KMS-11 (cell line): ENCODE data around the gene VAV3.

Experiments used
- H2AFZ ChIP-seq: fragments of 200-600 bp; sonication (generic); 2 replicates; pipeline ENCODE4 v1.6.1; 2016; ENCODE audit warnings: antibody characterized with exemption, mixed run types, low read depth
- H3K27ac ChIP-seq: fragments of 200-600 bp; sonication (generic); 2 replicates; pipeline ENCODE4 v1.6.1; 2016; ENCODE audit warnings: mild to moderate bottlenecking, mixed run types
- H3K27me3 ChIP-seq: fragments of 200-600 bp; sonication (generic); 2 replicates; pipeline ENCODE4 v1.6.1; 2017; ENCODE audit warnings: mild to moderate bottlenecking, low read depth, mixed run types, moderate library complexity; ENCODE audit not compliant: insufficient read depth
- H3K36me3 ChIP-seq: fragments of 200-600 bp; sonication (generic); 2 replicates; pipeline ENCODE4 v1.6.1; 2017; ENCODE audit warnings: mild to moderate bottlenecking, mixed run types; ENCODE audit not compliant: insufficient read depth
- H3K4me1 ChIP-seq: fragments of 200-600 bp; sonication (generic); 2 replicates; pipeline ENCODE4 v1.6.1; 2016; ENCODE audit warnings: mild to moderate bottlenecking, low read depth, mixed run types; ENCODE audit not compliant: poor library complexity, severe bottlenecking
- H3K4me2 ChIP-seq: fragments of 200-600 bp; sonication (generic); 2 replicates; pipeline ENCODE4 v1.7.0; 2016; ENCODE audit warnings: mild to moderate bottlenecking, mixed run types
- H3K4me3 ChIP-seq: fragments of 200-600 bp; sonication (generic); IDR thresholded peaks from 2 replicates; pipeline ENCODE4 v1.6.1; 2017; ENCODE audit warnings: low read depth, low read length, mixed read lengths; ENCODE audit not compliant: insufficient read depth
- H3K79me2 ChIP-seq: fragments of 200-600 bp; sonication (generic); 2 replicates; pipeline ENCODE4 v1.6.1; 2016; ENCODE audit warnings: low read depth, mixed run types; ENCODE audit not compliant: insufficient read depth
- H3K9ac ChIP-seq: fragments of 200-600 bp; sonication (generic); 2 replicates; pipeline ENCODE4 v1.6.1; 2016; ENCODE audit warnings: mild to moderate bottlenecking, mixed run types
- H4K20me1 ChIP-seq: fragments of 200-600 bp; sonication (generic); 2 replicates; pipeline ENCODE4 v1.6.1; 2016; ENCODE audit warnings: mild to moderate bottlenecking, mixed run types; ENCODE audit not compliant: insufficient read depth
- CTCF ChIP-seq: fragments of 200-600 bp; sonication (generic); conservative IDR thresholded peaks from 2 replicates; pipeline ENCODE4 v1.6.1; 2017; ENCODE audit warnings: low read depth, mild to moderate bottlenecking, antibody characterized with exemption, low read length, moderate library complexity, mixed read lengths

Gene VAV3

GRCh38 chr1:107575226-107575625 is 389.8 kb downstream of the VAV3 start:
- Histone ChIP-seq H3K4me1 (no peaks in the 10 kb centered on the region), H3K4me3 (no peak overlapping the region)

GRCh38 chr1:107574044-107574443 is 390.9 kb downstream of the VAV3 start:
- no peaks in the 10 kb centered on the region for H3K36me3 ChIP-seq
- TF ChIP-seq CTCF, result no peak
- no peaks in the 10 kb centered on the region for H3K79me2 ChIP-seq
- no peak overlapping the region for H2AFZ ChIP-seq
- no peaks in the 10 kb centered on the region for H3K27me3 ChIP-seq
- H3K4me1 ChIP-seq, result no peaks in the 10 kb centered on the region
- H4K20me1 ChIP-seq, result no peaks in the 10 kb centered on the region
- H3K27ac ChIP-seq, result no peak overlapping the region
- no peak overlapping the region for H3K4me2 ChIP-seq
- no peak overlapping the region for H3K4me3 ChIP-seq
- no peak overlapping the region for H3K9ac ChIP-seq

More at GRCh38 chr1:107575226-107575625, 389.8 kb downstream of the VAV3 start:
- Histone ChIP-seq H3K79me2 (no peaks in the 10 kb centered on the region), H3K4me2 (no peak overlapping the region), H4K20me1 (no peaks in the 10 kb centered on the region), H3K27ac (no peak overlapping the region), H2AFZ (no peak overlapping the region), H3K9ac (no peak overlapping the region), H3K27me3 (no peaks in the 10 kb centered on the region), H3K36me3 (no peaks in the 10 kb centered on the region)
- no peak for TF ChIP-seq CTCF

- no peaks in the 10 kb centered on the region for H3K27me3 ChIP-seq
- no peaks in the 10 kb centered on the region for H3K36me3 ChIP-seq
- no peak overlapping the region for H3K9ac ChIP-seq
- no peaks in the 10 kb centered on the region for H4K20me1 ChIP-seq
- H3K79me2 ChIP-seq, result no peaks in the 10 kb centered on the region
- no peak overlapping the region for H3K4me3 ChIP-seq
- H3K4me1 ChIP-seq, result no peaks in the 10 kb centered on the region
- no peak overlapping the region for H3K27ac ChIP-seq
- no peak overlapping the region for H3K4me2 ChIP-seq
- no peak for TF ChIP-seq CTCF
- H2AFZ ChIP-seq, result no peak overlapping the region
Measured at GRCh38 chr1:107572674-107573211, 392.2 kb downstream of the VAV3 start.

- no peaks in the 10 kb centered on the region for H3K4me1 ChIP-seq
- no peaks in the 10 kb centered on the region for H3K36me3 ChIP-seq
- H3K4me3 ChIP-seq, result no peak overlapping the region
- no peaks in the 10 kb centered on the region for H4K20me1 ChIP-seq
- no peak overlapping the region for H3K27ac ChIP-seq
- H3K4me2 ChIP-seq, result no peak overlapping the region
- no peaks in the 10 kb centered on the region for H3K79me2 ChIP-seq
- H3K27me3 ChIP-seq, result no peaks in the 10 kb centered on the region
- no peak for TF ChIP-seq CTCF
- H3K9ac ChIP-seq, result no peak overlapping the region
- H2AFZ ChIP-seq, result no peak overlapping the region
Measured at GRCh38 chr1:107570768-107571167, 394.2 kb downstream of the VAV3 start.

- Histone ChIP-seq H3K4me2 (no peak overlapping the region), H4K20me1 (no peaks in the 10 kb centered on the region), H2AFZ (no peak overlapping the region), H3K27ac (no peak overlapping the region), H3K27me3 (no peaks in the 10 kb centered on the region), H3K36me3 (no peaks in the 10 kb centered on the region), H3K79me2 (no peaks in the 10 kb centered on the region), H3K4me1 (no peaks in the 10 kb centered on the region), H3K9ac (no peak overlapping the region), H3K4me3 (no peak overlapping the region)
- no peak for TF ChIP-seq CTCF
Measured at GRCh38 chr1:107563441-107563840, 401.5 kb downstream of the VAV3 start.
